A673 (cell line): Measurements from ENCODE around the gene SLC7A9. TPM values are rescaled to one million over a fixed set of nuclear protein-coding genes. Genes with fewer than 3 reads are reported as not detected.
"Not testable (repeated sequence)": the region's sequence is repeated elsewhere in the genome, so short reads cannot be mapped to it uniquely, and the experiment has no call there.

Experiments used
- BruUV-seq: library from RNA; stranded (reverse); fragments of 400-500 nt; replicated peaks from 2 replicates; lab custom pipeline; 2021; lab: Mats Ljungman, UMichigan
- CTCF ChIA-PET: fragments of 300-600 bp; sonication (Branson Sonifier 250); formaldehyde crosslinking; loops from one replicate; lab custom pipeline; 2022; ENCODE audit warnings: antibody characterized with exemption; lab: Charles Lee
- POLR2A ChIA-PET: fragments of 300-600 bp; sonication (Branson Sonifier 250); formaldehyde crosslinking; loops from one replicate; lab custom pipeline; 2022; ENCODE audit warnings: antibody characterized with exemption; ENCODE audit not compliant: low non-redundant PET; lab: Charles Lee
- DNase-seq: peaks from one replicate; pipeline ENCODE4 v3.0.0-alpha.2; 2015; ENCODE audit warnings: low spot score
- H3K27ac ChIP-seq: fragments of 200-600 bp; sonication (generic); 2 replicates; pipeline ENCODE4 v1.5.1; 2016; ENCODE audit warnings: mixed run types, low read depth, mild to moderate bottlenecking, mixed read lengths, antibody characterized with exemption, low read length; ENCODE audit not compliant: poor library complexity, severe bottlenecking
- H3K27me3 ChIP-seq: fragments of 200-600 bp; sonication (generic); replicated peaks from 2 replicates; pipeline ENCODE4 v1.6.1; 2017; ENCODE audit warnings: mixed run types, low read depth, mild to moderate bottlenecking, mixed read lengths, antibody characterized with exemption, low read length; ENCODE audit not compliant: insufficient read depth, poor library complexity
- H3K36me3 ChIP-seq: fragments of 200-600 bp; sonication (generic); 2 replicates; pipeline ENCODE4 v1.6.1; 2016; ENCODE audit warnings: mixed run types, mild to moderate bottlenecking, mixed read lengths, antibody characterized with exemption, low read length; ENCODE audit not compliant: insufficient read depth, poor library complexity, severe bottlenecking
- H3K4me1 ChIP-seq: fragments of 200-600 bp; sonication (generic); 2 replicates; pipeline ENCODE4 v1.6.1; 2017; ENCODE audit warnings: mixed run types, mild to moderate bottlenecking, mixed read lengths, antibody characterized with exemption, low read length; ENCODE audit not compliant: insufficient read depth, poor library complexity, severe bottlenecking
- H3K4me3 ChIP-seq: fragments of 200-600 bp; sonication (generic); 2 replicates; pipeline ENCODE4 v1.5.1; 2016; ENCODE audit warnings: low read depth, mixed run types, mild to moderate bottlenecking, mixed read lengths, low read length; ENCODE audit not compliant: poor library complexity, severe bottlenecking
- H3K9me3 ChIP-seq: fragments of 200-600 bp; sonication (generic); 2 replicates; pipeline ENCODE4 v1.6.1; 2016; ENCODE audit warnings: mixed run types, low read depth, mild to moderate bottlenecking, mixed read lengths, antibody characterized with exemption, low read length; ENCODE audit not compliant: poor library complexity, severe bottlenecking
- EZH2 ChIP-seq: fragments of 200-600 bp; sonication (generic); IDR thresholded peaks from 2 replicates; pipeline ENCODE4 v1.6.1; 2017; ENCODE audit warnings: borderline replicate concordance, low read depth, mild to moderate bottlenecking, mixed read lengths, antibody characterized with exemption, low read length; ENCODE audit not compliant: poor library complexity, severe bottlenecking
- intact Hi-C: fragments of 100-400 bp; cut with micrococcal nuclease; formaldehyde crosslinking; loops from one replicate; pipeline ENCODE4 v1.10.0; 2022; ENCODE audit not compliant: unreplicated experiment
- total RNA-seq: library from RNA; stranded (reverse); gene quantifications from 2 replicates; pipeline ENCODE4 v1.2.3, GENCODE V29; 2021
- TF ChIP-seq, protein P1 (sequence below): fragments of 300-800, 200-600 bp; sonication (generic); conservative IDR thresholded peaks from 2 replicates; pipeline ENCODE4 v1.5.1; 2017; ENCODE audit warnings: low read depth, mild to moderate bottlenecking, antibody characterized with exemption, low read length, moderate library complexity, mixed read lengths

Gene SLC7A9
- total RNA-seq, 1 experiment from 2014 or later = 0.34 TPM

DNA sequence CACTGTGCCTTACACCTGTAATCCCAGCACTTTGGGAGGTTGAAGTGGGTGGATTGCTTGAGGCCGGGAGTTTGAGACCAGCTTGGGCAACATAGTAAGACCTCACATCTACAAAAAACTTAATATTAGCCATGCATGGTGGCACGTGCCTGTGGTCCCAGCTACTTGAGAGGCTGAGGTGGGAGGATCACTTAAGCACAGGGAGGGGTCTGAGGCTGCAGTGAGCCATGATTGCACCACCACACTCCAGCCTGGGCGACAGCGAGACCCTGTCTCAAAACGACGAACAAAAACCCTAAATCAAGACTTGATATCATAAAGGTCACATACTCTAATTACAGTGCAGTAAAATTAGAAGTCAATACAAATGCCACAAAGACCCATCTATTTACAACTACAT, 17.4 kb downstream of the SLC7A9 start:
- no peaks in the 10 kb centered on the region for H3K9me3 ChIP-seq
- no peak overlapping the region for H3K27ac ChIP-seq
- H3K36me3 ChIP-seq = no peaks in the 10 kb centered on the region
- POLR2A ChIA-PET = interaction anchor here (0.6 kb wide), 1 partner anchor 31 kb away, joined by 8 read pairs; no protein-coding TSS in a partner anchor
- CTCF ChIA-PET = no interaction called here
- no TSS peak for BruUV-seq
- no peak overlapping the region for H3K4me3 ChIP-seq
- intact Hi-C loops = no loop called here
- no peak for DNase-seq
- TF ChIP-seq, protein P1, sequence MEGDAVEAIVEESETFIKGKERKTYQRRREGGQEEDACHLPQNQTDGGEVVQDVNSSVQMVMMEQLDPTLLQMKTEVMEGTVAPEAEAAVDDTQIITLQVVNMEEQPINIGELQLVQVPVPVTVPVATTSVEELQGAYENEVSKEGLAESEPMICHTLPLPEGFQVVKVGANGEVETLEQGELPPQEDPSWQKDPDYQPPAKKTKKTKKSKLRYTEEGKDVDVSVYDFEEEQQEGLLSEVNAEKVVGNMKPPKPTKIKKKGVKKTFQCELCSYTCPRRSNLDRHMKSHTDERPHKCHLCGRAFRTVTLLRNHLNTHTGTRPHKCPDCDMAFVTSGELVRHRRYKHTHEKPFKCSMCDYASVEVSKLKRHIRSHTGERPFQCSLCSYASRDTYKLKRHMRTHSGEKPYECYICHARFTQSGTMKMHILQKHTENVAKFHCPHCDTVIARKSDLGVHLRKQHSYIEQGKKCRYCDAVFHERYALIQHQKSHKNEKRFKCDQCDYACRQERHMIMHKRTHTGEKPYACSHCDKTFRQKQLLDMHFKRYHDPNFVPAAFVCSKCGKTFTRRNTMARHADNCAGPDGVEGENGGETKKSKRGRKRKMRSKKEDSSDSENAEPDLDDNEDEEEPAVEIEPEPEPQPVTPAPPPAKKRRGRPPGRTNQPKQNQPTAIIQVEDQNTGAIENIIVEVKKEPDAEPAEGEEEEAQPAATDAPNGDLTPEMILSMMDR = no peak
- TF ChIP-seq EZH2 = no peak
- no peaks in the 10 kb centered on the region for H3K27me3 ChIP-seq
- H3K4me1 ChIP-seq = peaks cover 6% of the 10 kb centered on the region

DNA sequence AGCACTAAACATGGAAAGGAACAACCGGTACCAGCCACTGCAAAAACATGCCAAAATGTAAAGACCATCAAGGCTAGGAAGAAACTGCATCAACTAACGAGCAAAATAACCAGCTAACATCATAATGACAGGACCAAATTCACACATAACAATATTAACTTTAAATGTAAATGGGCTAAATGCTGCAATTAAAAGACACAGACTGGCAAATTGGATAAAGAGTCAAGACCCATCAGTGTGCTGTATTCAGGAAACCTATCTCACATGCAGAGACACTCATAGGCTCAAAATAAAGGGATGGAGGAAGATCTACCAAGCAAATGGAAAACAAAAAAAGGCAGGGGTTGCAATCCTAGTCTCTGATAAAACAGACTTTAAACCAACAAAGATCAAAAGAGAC, 21.5 kb downstream of the SLC7A9 start:
- BruUV-seq, intact Hi-C loops, CTCF ChIA-PET: not testable (repeated sequence)

GRCh38 chr19:32843716-32844245, 25.8 kb downstream of the SLC7A9 start:
- TF ChIP-seq, protein P1 = no peak
- no peak for TF ChIP-seq EZH2
- no peak for DNase-seq
- Histone ChIP-seq H3K4me3 (no peak overlapping the region), H3K27ac (no peak overlapping the region), H3K9me3 (peaks cover 11% of the 10 kb centered on the region), H3K4me1 (no peaks in the 10 kb centered on the region), H3K36me3 (no peaks in the 10 kb centered on the region), H3K27me3 (no peaks in the 10 kb centered on the region)
- intact Hi-C loops = no loop called here
- POLR2A ChIA-PET = no interaction called here
- BruUV-seq = no TSS peak
- CTCF ChIA-PET = no interaction called here

More for the DNA sequence above, 21.5 kb downstream of the SLC7A9 start:
- H3K9me3 ChIP-seq, H3K4me1 ChIP-seq, H3K4me3 ChIP-seq, H3K27ac ChIP-seq, DNase-seq, H3K27me3 ChIP-seq, H3K36me3 ChIP-seq, POLR2A ChIA-PET: not testable (repeated sequence)

- DNase-seq = no peak
- ChIA-PET POLR2A (interaction anchor here (0.7 kb wide), 1 partner anchor 462 kb away, joined by 3 read pairs; no protein-coding TSS in a partner anchor), CTCF (no interaction called here)
- no peaks in the 10 kb centered on the region for H3K27me3 ChIP-seq
- H3K4me3 ChIP-seq = no peak overlapping the region
- no peaks in the 10 kb centered on the region for H3K36me3 ChIP-seq
- H3K4me1 ChIP-seq = no peaks in the 10 kb centered on the region
- no peak for TF ChIP-seq EZH2
- TF ChIP-seq, protein P1 = no peak
- H3K9me3 ChIP-seq = peaks cover 11% of the 10 kb centered on the region
- no TSS peak for BruUV-seq
- no peak overlapping the region for H3K27ac ChIP-seq
- intact Hi-C loops = no loop called here
Observed at GRCh38 chr19:32842061-32842460, 27.5 kb downstream of the SLC7A9 start.
